ENCODE measurements around the gene SYNGR3.

- TF ChIP-seq CTCF (IDR thresholded peaks at IDR 0.05) = no peak
- TF ChIP-seq POLR2A (IDR thresholded peaks at IDR 0.05) = no peak
- no peak for TF ChIP-seq POLR2AphosphoS5 (IDR thresholded peaks at IDR 0.05)
Observed at GRCh38 chr16:1985466-1986150, 4.2 kb upstream of the SYNGR3 start.

Data from prostate gland (tissue), 2 donors.